Tibial nerve (tissue), 3 donors: ENCODE data around the gene PISD.

Experiments used
- CTCF ChIP-seq, 5 experiments: fragments of 200-600 bp in 3 of 5; fragments of 450-650 bp in 2 of 5; sonication (generic) in 3 of 5; IDR thresholded peaks; one replicate each; pipeline ENCODE4 v1.5.1; 2016 to 2019; ENCODE audit warnings: antibody characterized with exemption in 5 of 5, mild to moderate bottlenecking in 3 of 5, moderate library complexity in 2 of 5
- POLR2A ChIP-seq, 2 donors: fragments of 450-650 bp; IDR thresholded peaks; one replicate each; pipeline ENCODE4 v1.6.1; 2017; ENCODE audit warnings: antibody characterized with exemption in 2 of 2, mild to moderate bottlenecking in 2 of 2, moderate library complexity in 2 of 2

GRCh38 chr22:31637891-31638618, 24.0 kb downstream of the PISD start:
- TF ChIP-seq CTCF (IDR thresholded peaks at IDR 0.05) (no peak), POLR2A (IDR thresholded peaks at IDR 0.05) (no peak)
